Esophagus squamous epithelium (tissue), 4 donors: ENCODE results near the gene COL5A2.

Experiments used
- CTCF ChIP-seq, 6 experiments: fragments of 450-650 bp in 4 of 6; fragments of 200-600 bp in 2 of 6; sonication (generic) in 2 of 6; IDR thresholded peaks; one replicate each; pipeline ENCODE4 v1.5.1; 2016 to 2019; ENCODE audit warnings: antibody characterized with exemption in 6 of 6, mild to moderate bottlenecking in 4 of 6, moderate library complexity in 4 of 6
- POLR2A ChIP-seq, 4 donors: fragments of 450-650 bp; IDR thresholded peaks; one replicate each; pipeline ENCODE4 v1.6.1; 2017; ENCODE audit warnings: antibody characterized with exemption in 4 of 4, mild to moderate bottlenecking in 4 of 4, moderate library complexity in 3 of 4

- TF ChIP-seq CTCF (IDR thresholded peaks at IDR 0.05) (peak in 1 of 6 experiments; percentile 18), POLR2A (IDR thresholded peaks at IDR 0.05) (no peak)
These were observed 1.5 kb downstream of the COL5A2 start for GRCh38 chr2:189178054-189178453.
